Esophagus squamous epithelium (tissue), 5 donors: ENCODE measurements around the gene YIF1A. TPM values are rescaled to one million over a fixed set of nuclear protein-coding genes. Genes with fewer than 3 reads are reported as not detected.

Source experiments
- DNase-seq: peaks from one replicate; lab custom pipeline; 2025; lab: John Stamatoyannopoulos, UW
- H3K27ac ChIP-seq, 4 donors: fragments of 200-600 bp; sonication (generic); one replicate each; pipeline ENCODE4 v1.5.1; 2016 to 2019; ENCODE audit warnings: mild to moderate bottlenecking in 1 of 4
- H3K27me3 ChIP-seq, 4 donors: fragments of 200-600 bp; sonication (generic); 1 replicate in 3 of 4; 2 replicates in 1 of 4; pipeline versions ENCODE4 v1.5.1 to v1.6.0; 2017 to 2021; ENCODE audit warnings: antibody characterized with exemption in 1 of 4
- H3K36me3 ChIP-seq, 3 donors: fragments of 200-600 bp; sonication (generic); one replicate each; pipeline ENCODE4 v1.5.1; 2016 to 2019
- H3K4me1 ChIP-seq, 3 donors: fragments of 200-600 bp; sonication (generic); one replicate each; pipeline ENCODE4 v1.5.1; 2017 to 2019
- H3K4me3 ChIP-seq, 4 donors: fragments of 200-600 bp; sonication (generic); 1 replicate in 3 of 4; 2 replicates in 1 of 4; pipeline ENCODE4 v1.5.1; 2016 to 2019; ENCODE audit warnings: mild to moderate bottlenecking in 2 of 4, moderate library complexity in 1 of 4
- H3K9me3 ChIP-seq, 3 donors: fragments of 200-600 bp; sonication (generic); one replicate each; pipeline ENCODE4 v1.5.1; 2016 to 2019
- CTCF ChIP-seq, 6 experiments: fragments of 450-650 bp in 4 of 6; fragments of 200-600 bp in 2 of 6; sonication (generic) in 2 of 6; IDR thresholded peaks; one replicate each; pipeline ENCODE4 v1.5.1; 2016 to 2019; ENCODE audit warnings: antibody characterized with exemption in 6 of 6, mild to moderate bottlenecking in 4 of 6, moderate library complexity in 4 of 6
- POLR2A ChIP-seq, 4 donors: fragments of 450-650 bp; IDR thresholded peaks; one replicate each; pipeline ENCODE4 v1.6.1; 2017; ENCODE audit warnings: antibody characterized with exemption in 4 of 4, mild to moderate bottlenecking in 4 of 4, moderate library complexity in 3 of 4
- WGBS, 2 donors: methylation state at CpG; one replicate each; pipeline ENCODE4 v1.1.5; 2018; 5-methylcytosine and 5-hydroxymethylcytosine counted together
- intact Hi-C: fragments of 100-400 bp; cut with DNase I; formaldehyde crosslinking; loops from one replicate; pipeline ENCODE4 v1.15.0; 2022
- total RNA-seq, 4 donors: library from RNA; depleted of rRNA; stranded (reverse); fragments of >200 nt; gene quantifications; one replicate each; pipeline ENCODE4 v1.1.0, GENCODE V29; 2016
- donor health status: DM: yes; HTN: yes; CAD: no.

The YIF1A gene
- total RNA-seq, 4 donors from 2014 or later: 51.9 to 71.9 (median 63.8) TPM

- Histone ChIP-seq H3K9me3 (no peaks in the 10 kb centered on the region), H3K36me3 (peaks cover 0 to 73% (median 11%) of the 10 kb centered on the region in 3 donors)
These were observed 26.2 kb downstream of the YIF1A start for GRCh38 chr11:66262696-66263095.

GRCh38 chr11:66262191-66262590 lies 26.8 kb downstream of the YIF1A start:
- Histone ChIP-seq H3K4me3 (no peak overlapping the region), H3K9me3 (no peaks in the 10 kb centered on the region), H3K4me1 (peaks cover 14 to 36% (median 16%) of the 10 kb centered on the region in 3 donors), H3K27me3 (no peaks in the 10 kb centered on the region), H3K36me3 (peaks cover 0 to 73% (median 11%) of the 10 kb centered on the region in 3 donors), H3K27ac (no peak overlapping the region)
- 88% methylated on average over 4 to 5 of the region's 5 CpGs for WGBS, 2 donors
- no peak for TF ChIP-seq POLR2A (IDR thresholded peaks at IDR 0.05)
- no peak for TF ChIP-seq CTCF (IDR thresholded peaks at IDR 0.05)
- intact Hi-C loops: no loop called here
- DNase-seq: no peak

More at GRCh38 chr11:66262696-66263095, 26.2 kb downstream of the YIF1A start:
- no peaks in the 10 kb centered on the region for H3K27me3 ChIP-seq
- WGBS, 2 donors: 86 to 92% methylated on average over 7 to 11 of the region's 12 CpGs
- no peak overlapping the region for H3K4me3 ChIP-seq
- intact Hi-C loops: no loop called here
- TF ChIP-seq CTCF (IDR thresholded peaks at IDR 0.05): no peak
- TF ChIP-seq POLR2A (IDR thresholded peaks at IDR 0.05): no peak
- peaks cover 14 to 36% (median 16%) of the 10 kb centered on the region in 3 donors for H3K4me1 ChIP-seq
- no peak for DNase-seq
- H3K27ac ChIP-seq: no peak overlapping the region

- TF ChIP-seq CTCF (IDR thresholded peaks at IDR 0.05) (no peak), POLR2A (IDR thresholded peaks at IDR 0.05) (no peak)
- Histone ChIP-seq H3K27me3 (no peaks in the 10 kb centered on the region), H3K4me1 (peaks cover 10 to 36% (median 14%) of the 10 kb centered on the region in 3 donors), H3K27ac (no peak overlapping the region), H3K9me3 (no peaks in the 10 kb centered on the region), H3K36me3 (peaks cover 0 to 72% (median 11%) of the 10 kb centered on the region in 3 donors), H3K4me3 (no peak overlapping the region)
- no peak for DNase-seq
- 80 to 94% methylated on average over 2 to 15 of the region's 16 CpGs for WGBS, 2 donors
- intact Hi-C loops: no loop called here
These were observed 27.4 kb downstream of the YIF1A start for GRCh38 chr11:66261578-66261977.

GRCh38 chr11:66259956-66260355 lies 29.0 kb downstream of the YIF1A start:
- intact Hi-C loops: no loop called here
- whole genome bisulfite sequencing, 2 donors: 86 to 88% methylated on average over 1 to 4 of the region's 4 CpGs
- Histone ChIP-seq H3K27me3 (no peaks in the 10 kb centered on the region), H3K36me3 (peaks cover 0 to 58% (median 11%) of the 10 kb centered on the region in 3 donors), H3K4me1 (peaks cover 7 to 27% (median 14%) of the 10 kb centered on the region in 3 donors), H3K4me3 (no peak overlapping the region), H3K27ac (no peak overlapping the region), H3K9me3 (no peaks in the 10 kb centered on the region)
- no peak for TF ChIP-seq POLR2A (IDR thresholded peaks at IDR 0.05)
- no peak for TF ChIP-seq CTCF (IDR thresholded peaks at IDR 0.05)
- no peak for DNase-seq

GRCh38 chr11:66259225-66259624 lies 29.7 kb downstream of the YIF1A start:
- Histone ChIP-seq H3K27me3 (no peaks in the 10 kb centered on the region), H3K4me1 (peaks cover 7 to 27% (median 14%) of the 10 kb centered on the region in 3 donors), H3K4me3 (no peak overlapping the region), H3K9me3 (no peaks in the 10 kb centered on the region), H3K27ac (no peak overlapping the region), H3K36me3 (peaks cover 0 to 51% (median 11%) of the 10 kb centered on the region in 3 donors)
- intact Hi-C loops: no loop called here
- DNase-seq: no peak
- TF ChIP-seq POLR2A (IDR thresholded peaks at IDR 0.05) (no peak), CTCF (IDR thresholded peaks at IDR 0.05) (no peak)
- WGBS, 2 donors: 87 to 100% methylated on average over 2 of the region's 2 CpGs
